ENCODE measurements around the gene SF3A1.

The SF3A1 gene

GRCh38 chr22:30393885-30394284 is 37.2 kb upstream of the SF3A1 start:
- Histone ChIP-seq H3K9ac (ENCODE audit: low read length) (no peak overlapping the region; the same call in 1 of the 2 replicates), H3K9me3 (ENCODE audit: insufficient read depth, low read length) (no peaks in the 10 kb centered on the region), H3K36me3 (replicated peaks; ENCODE audit: low read depth, low read length) (no peaks in the 10 kb centered on the region), H3K79me2 (ENCODE audit: low read length) (no peaks in the 10 kb centered on the region), H3K27me3 (ENCODE audit: low read depth, low read length) (0 out of 2 replicates have a peak, but pooled peaks cover 7% of the 10 kb centered on the region), H3K27ac (ENCODE audit: low read length) (no peak overlapping the region), H3K4me2 (ENCODE audit: low read length) (peak overlapping the region; percentile 92; the same call in 1 of the 2 replicates), H3K4me1 (ENCODE audit: low read length) (peaks cover 44% of the 10 kb centered on the region), H4K20me1 (ENCODE audit: insufficient read depth, low read length) (no peaks in the 10 kb centered on the region), H2AFZ (ENCODE audit: low read depth, low read length) (no peak overlapping the region), H3K4me3 (ENCODE audit: low read length) (no peak overlapping the region)
- TF ChIP-seq, protein P1, sequence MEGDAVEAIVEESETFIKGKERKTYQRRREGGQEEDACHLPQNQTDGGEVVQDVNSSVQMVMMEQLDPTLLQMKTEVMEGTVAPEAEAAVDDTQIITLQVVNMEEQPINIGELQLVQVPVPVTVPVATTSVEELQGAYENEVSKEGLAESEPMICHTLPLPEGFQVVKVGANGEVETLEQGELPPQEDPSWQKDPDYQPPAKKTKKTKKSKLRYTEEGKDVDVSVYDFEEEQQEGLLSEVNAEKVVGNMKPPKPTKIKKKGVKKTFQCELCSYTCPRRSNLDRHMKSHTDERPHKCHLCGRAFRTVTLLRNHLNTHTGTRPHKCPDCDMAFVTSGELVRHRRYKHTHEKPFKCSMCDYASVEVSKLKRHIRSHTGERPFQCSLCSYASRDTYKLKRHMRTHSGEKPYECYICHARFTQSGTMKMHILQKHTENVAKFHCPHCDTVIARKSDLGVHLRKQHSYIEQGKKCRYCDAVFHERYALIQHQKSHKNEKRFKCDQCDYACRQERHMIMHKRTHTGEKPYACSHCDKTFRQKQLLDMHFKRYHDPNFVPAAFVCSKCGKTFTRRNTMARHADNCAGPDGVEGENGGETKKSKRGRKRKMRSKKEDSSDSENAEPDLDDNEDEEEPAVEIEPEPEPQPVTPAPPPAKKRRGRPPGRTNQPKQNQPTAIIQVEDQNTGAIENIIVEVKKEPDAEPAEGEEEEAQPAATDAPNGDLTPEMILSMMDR (IDR thresholded peaks at IDR 0.05; ENCODE audit: low read depth, low read length): no peak
- TF ChIP-seq EZH2phosphoT487 (IDR thresholded peaks at IDR 0.05; ENCODE audit: low read depth): no peak

- Histone ChIP-seq H3K9me3 (ENCODE audit: insufficient read depth, low read length) (no peaks in the 10 kb centered on the region), H3K79me2 (ENCODE audit: low read length) (no peaks in the 10 kb centered on the region), H3K9ac (ENCODE audit: low read length) (peak overlapping the region; percentile 63; the same call in 1 of the 2 replicates), H4K20me1 (ENCODE audit: insufficient read depth, low read length) (no peaks in the 10 kb centered on the region), H3K36me3 (replicated peaks; ENCODE audit: low read depth, low read length) (no peaks in the 10 kb centered on the region), H3K4me3 (ENCODE audit: low read length) (peak overlapping the region; percentile 64), H3K27ac (ENCODE audit: low read length) (peak overlapping the region; percentile 69), H3K4me1 (ENCODE audit: low read length) (peaks cover 49% of the 10 kb centered on the region), H3K27me3 (ENCODE audit: low read depth, low read length) (0 out of 2 replicates have a peak, but pooled peaks cover 7% of the 10 kb centered on the region), H3K4me2 (ENCODE audit: low read length) (peak overlapping the region; percentile 92), H2AFZ (ENCODE audit: low read depth, low read length) (peak overlapping the region; percentile 94; the same call in 1 of the 2 replicates)
- TF ChIP-seq, protein P1 (IDR thresholded peaks at IDR 0.05; ENCODE audit: low read depth, low read length): no peak
- no peak for TF ChIP-seq EZH2phosphoT487 (IDR thresholded peaks at IDR 0.05; ENCODE audit: low read depth)
These were observed 36.6 kb upstream of the SF3A1 start for GRCh38 chr22:30393322-30393680.

GRCh38 chr22:30392661-30393321 is 36.1 kb upstream of the SF3A1 start:
- Histone ChIP-seq H3K9me3 (ENCODE audit: insufficient read depth, low read length) (no peaks in the 10 kb centered on the region), H3K4me2 (ENCODE audit: low read length) (peak overlapping the region; percentile 92), H2AFZ (ENCODE audit: low read depth, low read length) (peak overlapping the region; percentile 94), H3K4me1 (ENCODE audit: low read length) (peaks cover 48% of the 10 kb centered on the region), H3K9ac (ENCODE audit: low read length) (peak overlapping the region; percentile 63), H3K79me2 (ENCODE audit: low read length) (no peaks in the 10 kb centered on the region), H3K36me3 (replicated peaks; ENCODE audit: low read depth, low read length) (no peaks in the 10 kb centered on the region), H3K4me3 (ENCODE audit: low read length) (peak overlapping the region; percentile 64), H4K20me1 (ENCODE audit: insufficient read depth, low read length) (no peaks in the 10 kb centered on the region), H3K27ac (ENCODE audit: low read length) (peak overlapping the region; percentile 69), H3K27me3 (ENCODE audit: low read depth, low read length) (0 out of 2 replicates have a peak, but pooled peaks cover 5% of the 10 kb centered on the region)
- TF ChIP-seq EZH2phosphoT487 (IDR thresholded peaks at IDR 0.05; ENCODE audit: low read depth): no peak
- TF ChIP-seq, protein P1 (IDR thresholded peaks at IDR 0.05; ENCODE audit: low read depth, low read length): no peak

DNA sequence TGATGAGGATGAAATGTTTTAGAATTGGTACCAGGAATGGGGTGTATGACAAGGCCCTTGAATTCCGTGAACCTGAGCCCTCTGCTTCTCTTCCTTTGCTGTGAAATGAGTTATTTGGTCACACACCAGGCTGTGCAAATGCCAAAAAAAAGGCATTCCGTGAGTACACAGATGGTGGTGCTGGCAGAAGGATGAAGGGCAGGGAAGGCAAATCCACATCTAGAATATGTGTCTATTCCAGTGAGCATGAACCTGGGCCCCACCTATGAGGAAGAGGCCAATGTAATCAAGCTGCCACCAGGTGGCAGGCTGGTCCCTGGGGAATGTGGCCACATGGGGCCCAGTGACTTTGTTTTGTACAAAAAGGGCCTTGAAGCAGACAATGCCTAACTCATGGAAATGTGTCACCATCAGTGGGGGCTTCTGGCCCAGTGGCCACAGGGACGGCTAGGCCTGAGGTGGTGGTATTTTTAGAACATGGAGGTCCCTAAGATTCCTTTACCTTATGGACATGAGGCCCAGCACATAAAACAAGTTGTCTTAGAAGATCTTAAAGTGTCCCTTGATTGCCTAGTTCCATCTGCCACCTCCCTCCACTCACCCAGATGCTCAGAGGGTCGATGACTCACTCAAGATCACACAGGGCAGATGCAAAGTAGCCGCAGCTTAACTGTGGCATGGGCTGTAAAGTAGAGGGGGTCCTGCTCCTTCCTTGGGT is 34.4 kb upstream of the SF3A1 start:
- peak overlapping the region; percentile 92 for H3K4me2 ChIP-seq (ENCODE audit: low read length)
- no peak for TF ChIP-seq EZH2phosphoT487 (IDR thresholded peaks at IDR 0.05; ENCODE audit: low read depth)
- TF ChIP-seq, protein P1 (IDR thresholded peaks at IDR 0.05; ENCODE audit: low read depth, low read length): peak; percentile 89
- no peaks in the 10 kb centered on the region for H3K36me3 ChIP-seq (replicated peaks; ENCODE audit: low read depth, low read length)
- H3K4me3 ChIP-seq (ENCODE audit: low read length): no peak overlapping the region
- H3K9ac ChIP-seq (ENCODE audit: low read length): peak overlapping the region; percentile 23; the same call in 1 of the 2 replicates
- H4K20me1 ChIP-seq (ENCODE audit: insufficient read depth, low read length): no peaks in the 10 kb centered on the region
- no peaks in the 10 kb centered on the region for H3K27me3 ChIP-seq (ENCODE audit: low read depth, low read length)
- peaks cover 48% of the 10 kb centered on the region for H3K4me1 ChIP-seq (ENCODE audit: low read length)
- H3K9me3 ChIP-seq (ENCODE audit: insufficient read depth, low read length): no peaks in the 10 kb centered on the region
- H2AFZ ChIP-seq (ENCODE audit: low read depth, low read length): peak overlapping the region; percentile 48
- no peaks in the 10 kb centered on the region for H3K79me2 ChIP-seq (ENCODE audit: low read length)
- peak overlapping the region; percentile 69 for H3K27ac ChIP-seq (ENCODE audit: low read length)

Measured in OCI-LY3 (cell line).